ENCODE results near the gene FCER1G. TPM values are rescaled to one million over a fixed set of nuclear protein-coding genes. Genes with fewer than 3 reads are reported as not detected.

FCER1G gene
- total and polyA plus RNA-seq, 7 donors = 3.3 to 23.5 (median 10.0) TPM

DNA sequence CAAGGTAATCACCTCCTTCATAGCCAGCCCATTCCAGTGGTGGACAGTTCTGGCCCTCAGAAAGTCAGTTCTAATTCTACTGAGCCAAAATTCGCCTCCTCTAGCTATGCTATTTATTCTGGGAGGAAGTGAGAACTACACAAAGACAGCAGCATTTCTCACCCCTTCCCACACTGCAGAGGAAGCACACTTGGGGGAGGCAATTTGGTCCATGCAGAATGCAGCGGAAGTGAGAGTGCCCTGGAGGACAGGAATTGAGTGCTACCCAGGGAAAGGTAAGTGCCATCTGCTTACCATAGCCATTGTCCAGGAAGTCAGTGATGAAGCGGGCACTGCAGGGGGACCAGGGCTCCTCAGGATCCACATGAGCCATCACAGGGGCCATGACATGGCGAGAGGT is 19.9 kb upstream of the FCER1G start:
- Histone ChIP-seq H3K4me1 (peaks cover 16% of the 10 kb centered on the region), H3K27ac (no peak overlapping the region), H3K4me3 (peak overlapping the region; percentile 16), H3K9me3 (no peaks in the 10 kb centered on the region), H3K27me3 (ENCODE audit: insufficient read depth in 3 of 3, low read length in 2 of 3) (no peaks in the 10 kb centered on the region), H3K36me3 (ENCODE audit: insufficient read depth in 1 of 2, low read depth in 1 of 2) (no peaks in the 10 kb centered on the region)
- intact Hi-C loops (cut with DNase I) = no loop called here
- ATAC-seq = no peak
- DNase-seq = no peak
- TF ChIP-seq, protein P1, sequence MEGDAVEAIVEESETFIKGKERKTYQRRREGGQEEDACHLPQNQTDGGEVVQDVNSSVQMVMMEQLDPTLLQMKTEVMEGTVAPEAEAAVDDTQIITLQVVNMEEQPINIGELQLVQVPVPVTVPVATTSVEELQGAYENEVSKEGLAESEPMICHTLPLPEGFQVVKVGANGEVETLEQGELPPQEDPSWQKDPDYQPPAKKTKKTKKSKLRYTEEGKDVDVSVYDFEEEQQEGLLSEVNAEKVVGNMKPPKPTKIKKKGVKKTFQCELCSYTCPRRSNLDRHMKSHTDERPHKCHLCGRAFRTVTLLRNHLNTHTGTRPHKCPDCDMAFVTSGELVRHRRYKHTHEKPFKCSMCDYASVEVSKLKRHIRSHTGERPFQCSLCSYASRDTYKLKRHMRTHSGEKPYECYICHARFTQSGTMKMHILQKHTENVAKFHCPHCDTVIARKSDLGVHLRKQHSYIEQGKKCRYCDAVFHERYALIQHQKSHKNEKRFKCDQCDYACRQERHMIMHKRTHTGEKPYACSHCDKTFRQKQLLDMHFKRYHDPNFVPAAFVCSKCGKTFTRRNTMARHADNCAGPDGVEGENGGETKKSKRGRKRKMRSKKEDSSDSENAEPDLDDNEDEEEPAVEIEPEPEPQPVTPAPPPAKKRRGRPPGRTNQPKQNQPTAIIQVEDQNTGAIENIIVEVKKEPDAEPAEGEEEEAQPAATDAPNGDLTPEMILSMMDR (IDR thresholded peaks at IDR 0.05) = no peak
- 87 to 89% (median 87%) methylated on average over 4 of the region's 4 CpGs for WGBS, 3 donors

- DNase-seq (no peak), ATAC-seq (no peak)
- peaks cover 16% of the 10 kb centered on the region for H3K4me1 ChIP-seq
- H3K27me3 ChIP-seq (ENCODE audit: insufficient read depth in 3 of 3, low read length in 2 of 3) = no peaks in the 10 kb centered on the region
- no peaks in the 10 kb centered on the region for H3K36me3 ChIP-seq (ENCODE audit: insufficient read depth in 1 of 2, low read depth in 1 of 2)
- H3K27ac ChIP-seq = peak overlapping the region; percentile 78
- H3K4me3 ChIP-seq = peak overlapping the region; percentile 64
- no peaks in the 10 kb centered on the region for H3K9me3 ChIP-seq
- 90 to 94% (median 90%) methylated on average over 7 of the region's 7 CpGs for WGBS, 3 donors
- TF ChIP-seq, protein P1 (IDR thresholded peaks at IDR 0.05) = no peak
- intact Hi-C loops (cut with DNase I) = no loop called here
These were observed 19.0 kb upstream of the FCER1G start for GRCh38 chr1:161196111-161196510.

- ATAC-seq (no peak), DNase-seq (peak; percentile 52 to 70)
- peaks cover 16% of the 10 kb centered on the region for H3K4me1 ChIP-seq
- no peaks in the 10 kb centered on the region for H3K27me3 ChIP-seq (ENCODE audit: insufficient read depth in 3 of 3, low read length in 2 of 3)
- H3K36me3 ChIP-seq (ENCODE audit: insufficient read depth in 1 of 2, low read depth in 1 of 2) = no peaks in the 10 kb centered on the region
- peak overlapping the region; percentile 64 for H3K4me3 ChIP-seq
- H3K27ac ChIP-seq = peak overlapping the region; percentile 78
- H3K9me3 ChIP-seq = no peaks in the 10 kb centered on the region
- TF ChIP-seq, protein P1 (IDR thresholded peaks at IDR 0.05) = no peak
- WGBS, 3 donors = 70 to 73% (median 70%) methylated on average over 26 to 27 of the region's 27 CpGs
- intact Hi-C loops (cut with DNase I) = no loop called here
These were observed 18.3 kb upstream of the FCER1G start for GRCh38 chr1:161196521-161197451.

DNA sequence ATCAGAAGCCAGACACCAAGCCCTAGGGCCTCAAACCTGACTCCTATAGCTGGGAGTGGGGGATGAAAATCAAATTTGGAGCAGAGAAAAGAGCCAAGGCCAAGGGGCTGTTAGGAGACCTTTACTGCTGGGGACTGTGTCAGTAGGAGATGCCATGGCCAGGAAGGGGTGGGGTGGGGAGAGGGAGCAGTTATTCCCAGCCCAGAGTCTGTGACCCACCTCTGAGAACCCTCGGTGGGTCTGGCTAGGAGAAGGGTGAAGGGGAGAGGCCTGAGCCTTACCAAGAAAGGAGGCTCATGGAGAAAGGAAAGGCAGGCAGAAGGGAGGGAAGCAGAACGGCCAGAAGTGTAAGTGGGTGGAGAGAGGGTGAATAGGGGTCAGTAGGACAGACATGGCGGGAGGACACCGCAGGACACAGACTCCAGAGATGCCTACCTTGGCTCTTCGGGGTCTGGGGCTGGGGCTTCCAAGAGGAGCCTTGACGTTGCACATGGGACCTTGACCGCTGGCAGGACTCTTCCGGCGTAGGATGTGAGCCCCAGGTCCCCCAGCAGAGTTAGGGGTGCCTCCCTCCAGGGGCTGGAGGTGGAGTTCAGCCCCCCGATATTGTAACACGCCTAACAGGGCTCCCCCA is 17.4 kb upstream of the FCER1G start:
- TF ChIP-seq, protein P1 (IDR thresholded peaks at IDR 0.05) = no peak
- no peak for ATAC-seq
- Histone ChIP-seq H3K36me3 (ENCODE audit: insufficient read depth in 1 of 2, low read depth in 1 of 2) (no peaks in the 10 kb centered on the region), H3K9me3 (no peaks in the 10 kb centered on the region), H3K4me1 (peaks cover 16% of the 10 kb centered on the region), H3K4me3 (peak overlapping the region; percentile 64), H3K27me3 (ENCODE audit: insufficient read depth in 3 of 3, low read length in 2 of 3) (no peaks in the 10 kb centered on the region), H3K27ac (peak overlapping the region; percentile 78)
- intact Hi-C loops (cut with DNase I) = no loop called here
- DNase-seq = no peak
- 52 to 57% (median 56%) methylated on average over 7 to 11 of the region's 11 CpGs for WGBS, 3 donors

Data from psoas muscle (tissue), 8 donors.